GM19463 (cell line): ENCODE results near the gene MYBPH.

Experiments
- ATAC-seq: cut with Tn5 transposase; IDR thresholded peaks from one replicate; pipeline ENCODE4 v1.9.1; 2021; ENCODE audit warnings: mild to moderate bottlenecking, moderate library complexity; ENCODE audit not compliant: unreplicated experiment

The MYBPH gene

DNA sequence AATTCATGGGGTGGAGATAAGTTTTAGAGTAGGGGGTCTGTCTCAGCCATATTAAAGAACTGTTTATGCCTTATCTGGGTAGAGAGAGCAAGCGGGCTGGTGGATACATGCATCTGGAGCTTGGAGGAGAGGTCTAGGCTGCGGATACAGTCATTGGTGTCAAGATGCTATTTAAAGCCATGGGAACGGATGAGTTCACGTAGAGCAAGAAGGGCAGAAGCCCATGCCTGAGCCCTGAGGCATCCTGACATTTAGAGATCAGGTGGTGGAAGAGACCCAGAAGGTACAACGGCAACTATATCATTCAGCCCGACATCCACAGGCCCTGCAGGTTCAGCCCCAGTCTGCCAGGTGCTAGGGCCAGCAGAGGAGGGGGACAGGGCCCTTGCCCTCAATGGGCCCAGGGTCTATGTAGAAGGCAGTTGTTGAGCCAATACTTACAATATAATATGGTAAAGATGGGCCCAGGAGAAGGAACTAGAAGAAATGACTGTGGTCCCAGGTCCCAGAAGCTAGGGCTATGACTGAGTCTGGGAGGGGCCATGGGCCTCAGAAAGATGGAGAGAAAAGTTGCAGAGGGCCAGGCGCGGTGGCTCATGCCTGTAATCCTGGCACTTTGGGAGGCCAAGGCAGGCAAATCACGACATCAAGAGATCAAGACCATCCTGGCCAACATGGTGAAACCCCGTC, 26.0 kb upstream of the MYBPH start:
- ATAC-seq: no peak

DNA sequence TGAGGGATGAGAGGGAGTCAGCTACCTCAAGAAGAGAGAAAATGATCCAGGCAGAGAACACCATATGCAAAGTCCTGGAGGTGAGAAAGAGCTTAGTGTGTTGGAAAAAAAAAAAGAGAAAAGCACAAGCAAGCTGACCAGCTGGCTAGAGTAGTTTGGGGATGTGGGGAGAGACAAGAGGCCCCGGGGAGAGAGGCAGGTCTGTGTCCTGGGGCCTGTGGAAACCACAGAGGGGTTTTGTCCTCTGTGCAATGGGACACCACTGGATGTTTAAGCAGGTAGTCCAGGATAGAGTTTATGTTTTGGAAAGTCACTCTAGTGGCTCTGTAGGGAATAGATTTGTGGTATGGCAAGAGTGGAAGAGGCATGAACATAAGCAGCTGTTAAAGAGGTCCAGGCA, 25.3 kb upstream of the MYBPH start:
- ATAC-seq: no peak

DNA sequence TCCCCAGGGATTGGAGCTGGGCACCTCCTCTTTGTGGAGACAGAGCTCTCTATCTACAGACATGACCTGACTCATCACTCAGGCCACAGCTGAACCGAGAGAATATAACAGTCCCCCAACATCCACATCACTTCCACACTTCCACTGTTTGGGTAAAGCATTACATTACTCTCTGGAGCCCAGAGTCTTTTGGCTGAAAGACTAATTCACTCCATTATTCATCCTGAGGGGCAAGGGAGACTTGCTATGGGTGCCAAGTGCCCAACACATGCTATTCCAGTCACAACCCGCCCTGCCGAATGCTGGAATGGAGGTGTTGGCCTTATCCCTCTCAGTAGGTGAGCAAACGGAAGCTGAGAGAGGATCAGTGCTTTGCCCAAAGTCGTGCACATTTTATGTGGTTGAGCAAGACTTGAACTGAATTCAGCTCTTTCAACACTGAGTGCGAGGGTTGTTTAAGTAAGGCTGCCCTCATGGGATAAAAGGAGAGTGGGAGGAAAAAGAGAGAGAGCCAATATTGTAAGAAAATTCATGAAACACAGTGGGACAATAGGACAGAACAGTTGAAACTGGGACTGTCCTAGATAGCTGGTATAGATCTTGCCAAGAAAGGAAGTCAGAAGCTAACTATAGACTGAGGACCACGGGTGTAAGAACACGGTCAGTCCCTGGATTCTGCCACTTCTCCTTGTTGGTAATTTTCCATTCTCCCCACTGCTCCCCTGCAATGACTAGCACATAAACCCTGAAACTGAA, 24.4 kb upstream of the MYBPH start:
- ATAC-seq: no peak

GRCh38 chr1:203199481-203199815, 23.8 kb upstream of the MYBPH start:
- no peak for ATAC-seq

- ATAC-seq: no peak
These were observed 23.4 kb upstream of the MYBPH start for GRCh38 chr1:203199002-203199401.

- no peak for ATAC-seq
These were observed 22.0 kb upstream of the MYBPH start for GRCh38 chr1:203197625-203198024.

DNA sequence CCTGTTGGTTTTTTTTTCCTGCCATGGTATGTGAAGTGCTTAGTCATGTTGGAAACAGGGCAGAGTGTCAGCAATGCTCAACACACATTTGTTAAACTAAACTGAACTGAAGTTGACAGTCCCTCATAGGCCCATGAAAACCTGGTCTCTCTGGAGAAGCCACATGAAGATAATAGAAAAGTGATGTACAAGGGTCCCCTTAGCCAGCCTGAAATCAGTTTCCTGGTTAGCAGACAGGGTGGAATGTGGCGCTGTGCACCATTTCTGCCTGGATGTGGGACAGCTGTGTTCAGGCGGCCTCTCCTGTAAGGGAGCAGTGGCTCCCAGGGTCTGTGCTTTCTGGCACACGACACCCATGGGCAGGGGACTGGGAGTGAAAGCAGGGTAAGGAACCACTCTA, 20.7 kb upstream of the MYBPH start:
- no peak for ATAC-seq

DNA sequence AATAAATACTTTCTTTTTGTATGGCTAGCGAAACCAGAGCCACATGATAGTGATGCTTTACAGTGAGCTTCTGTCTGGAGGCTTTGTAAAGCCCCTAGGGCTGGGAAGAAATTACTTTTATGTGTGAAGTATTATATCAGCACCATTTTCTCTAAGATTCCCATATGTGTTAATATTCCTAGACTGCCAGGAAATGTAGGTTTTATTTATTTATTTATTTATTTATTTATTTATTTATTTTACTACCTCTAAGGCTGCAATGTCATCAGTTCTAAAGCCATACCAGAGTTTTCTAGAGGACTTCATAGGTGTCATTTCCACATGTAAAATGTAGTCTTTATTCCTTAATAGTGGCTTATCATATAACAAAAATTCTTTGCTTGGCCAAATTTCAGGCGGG, 15.3 kb upstream of the MYBPH start:
- ATAC-seq: no peak

DNA sequence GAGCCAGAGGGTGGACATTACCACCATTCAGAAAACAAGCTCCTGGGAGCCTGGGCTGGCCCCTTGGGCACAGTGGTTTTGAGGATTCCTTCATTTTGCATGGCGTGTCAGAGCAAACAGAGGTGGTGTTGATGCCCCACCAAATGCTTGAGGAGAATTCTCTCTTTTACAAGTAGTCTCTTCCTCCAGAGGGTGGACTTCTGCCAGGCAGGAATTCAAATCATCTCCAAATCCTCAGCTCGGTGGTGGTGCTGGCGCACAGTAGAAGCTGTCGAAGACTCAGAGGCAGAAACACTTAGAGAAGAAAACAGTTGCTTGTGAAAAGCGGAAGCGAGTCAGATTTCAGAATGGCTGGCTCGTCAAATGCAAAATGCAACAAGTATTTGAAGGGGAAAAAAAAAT, 14.3 kb upstream of the MYBPH start:
- ATAC-seq: no peak

GRCh38 chr1:203188686-203189232, 13.1 kb upstream of the MYBPH start:
- ATAC-seq: no peak

DNA sequence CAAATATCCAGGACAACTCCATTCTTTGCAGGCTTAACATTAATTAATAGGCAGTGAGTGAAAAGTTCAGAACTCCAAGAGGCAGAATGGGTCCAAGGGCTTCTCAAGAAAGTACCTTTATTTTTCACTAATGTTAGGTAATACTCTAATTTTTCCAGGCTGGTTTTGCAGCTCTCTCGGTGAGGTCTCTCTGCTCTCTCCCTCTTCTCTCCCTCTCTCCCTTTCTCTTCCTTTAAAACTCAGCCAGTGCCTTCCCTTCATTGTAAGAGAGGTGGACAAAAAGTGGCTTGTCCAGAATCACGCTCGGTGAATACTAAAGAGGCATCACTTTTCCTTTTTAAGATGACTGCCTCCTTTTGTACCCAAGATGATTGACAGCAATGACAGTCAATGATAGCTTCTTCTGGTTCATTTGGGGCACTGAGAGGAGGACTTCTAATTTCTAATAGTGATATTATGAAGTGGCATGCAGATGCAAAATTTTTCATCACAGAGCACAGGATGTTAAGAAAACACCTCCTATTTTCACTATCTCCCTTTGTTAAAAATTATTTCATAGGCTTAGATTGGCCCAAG, 12.2 kb upstream of the MYBPH start:
- ATAC-seq: no peak

GRCh38 chr1:203187304-203187685, 11.7 kb upstream of the MYBPH start:
- ATAC-seq: no peak

GRCh38 chr1:203186446-203187303, 11.0 kb upstream of the MYBPH start, which contains the start of gene CHI3L1:
TSS of gene CHI3L1 (minus strand) at chr1:203186704. CDS start at chr1:203186623, 81 bp downstream.
- no peak for ATAC-seq

DNA sequence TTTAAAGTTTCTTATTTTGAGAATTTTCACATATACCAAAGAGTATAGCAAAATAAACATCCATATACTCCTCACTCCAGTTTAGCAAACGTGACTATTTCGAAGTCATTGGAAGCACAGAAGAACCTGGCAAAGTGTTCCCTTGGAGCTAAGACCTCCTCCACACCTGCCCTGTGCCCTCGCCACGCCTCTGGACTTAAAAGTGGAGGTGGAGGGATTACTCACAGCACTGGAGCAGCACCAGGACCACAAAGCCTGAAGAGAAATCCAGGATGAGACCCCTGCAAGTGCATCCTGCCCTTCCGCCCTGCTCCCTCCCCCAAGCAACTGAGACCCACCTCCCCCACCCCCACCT, 10.4 kb upstream of the MYBPH start:
- no peak for ATAC-seq

DNA sequence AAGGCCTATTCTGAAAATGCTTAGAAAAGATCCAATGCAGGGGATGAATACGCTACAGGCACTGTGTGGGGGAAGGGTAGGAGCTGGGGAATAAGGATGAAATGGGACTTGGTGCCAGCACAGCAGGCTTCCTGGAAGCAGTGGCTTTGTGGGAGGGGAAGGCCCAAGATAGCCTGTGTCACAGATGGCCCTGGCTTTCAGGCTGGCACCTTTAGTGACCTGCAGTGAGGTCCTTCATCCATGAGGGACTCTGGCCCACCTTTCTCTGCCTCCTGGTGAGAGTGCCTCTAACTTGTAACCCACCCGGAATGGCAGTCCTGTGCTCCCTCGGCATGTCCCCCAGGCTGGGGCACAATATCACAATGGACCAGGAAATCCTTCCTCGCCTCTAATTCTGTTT, 10.0 kb upstream of the MYBPH start:
- no peak for ATAC-seq

DNA sequence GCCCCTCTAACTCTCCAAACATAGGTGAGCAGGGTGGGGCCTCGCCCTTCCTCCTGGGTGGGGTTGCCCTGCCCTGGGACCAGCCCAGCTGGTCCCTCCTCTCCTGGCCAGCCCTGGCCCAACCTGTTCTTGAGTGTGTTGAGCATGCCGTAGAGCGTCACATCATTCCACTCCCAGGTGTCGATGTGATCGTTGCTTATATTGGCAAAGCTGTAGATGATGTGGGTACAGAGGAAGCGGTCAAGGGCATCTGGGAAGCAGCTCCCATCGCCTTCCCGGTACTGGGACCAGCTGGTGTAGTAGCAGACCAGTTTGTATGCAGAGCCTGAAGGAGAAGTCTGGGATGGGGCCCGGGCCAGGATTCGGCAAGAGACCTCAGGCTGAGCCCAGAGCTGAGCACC, 9.4 kb upstream of the MYBPH start:
- ATAC-seq: no peak

DNA sequence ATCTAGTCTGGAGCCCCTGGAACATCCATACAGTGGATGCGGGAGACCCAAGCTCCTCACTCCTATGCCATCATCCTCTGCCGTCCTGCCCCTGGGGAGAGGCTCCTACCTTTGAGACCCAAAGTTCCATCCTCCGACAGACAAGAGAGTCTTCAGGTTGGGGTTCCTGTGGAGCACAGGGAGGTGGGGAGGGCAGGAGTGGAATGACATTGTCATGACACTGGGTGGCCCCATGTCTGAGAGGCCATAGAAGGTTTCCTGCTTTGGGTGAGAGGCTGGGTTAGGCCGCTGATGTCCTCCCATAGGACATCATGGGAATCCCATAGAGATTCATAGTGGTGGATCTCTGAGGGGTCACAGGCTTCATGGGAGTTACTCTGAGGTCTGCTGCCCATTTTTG, 8.8 kb upstream of the MYBPH start:
- ATAC-seq: no peak

DNA sequence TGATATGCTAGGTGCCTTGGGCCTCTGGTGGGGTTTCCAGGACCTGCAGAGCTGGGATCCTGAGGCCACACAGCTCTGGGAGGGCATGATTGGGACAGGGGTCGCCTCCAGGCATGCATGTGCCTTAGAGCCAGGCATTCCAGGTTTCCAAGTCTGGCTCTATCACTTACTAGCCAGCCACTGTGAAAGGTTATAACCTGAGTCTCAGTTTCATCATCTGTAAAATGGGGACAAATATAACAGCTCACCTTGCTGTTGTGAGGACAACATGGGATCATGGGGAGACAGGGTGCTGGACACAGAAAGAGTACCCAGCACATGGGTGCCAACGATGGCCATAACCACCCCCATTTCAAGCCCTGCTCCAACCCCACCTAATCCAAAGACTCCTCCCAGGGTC, 8.2 kb upstream of the MYBPH start:
- no peak for ATAC-seq

DNA sequence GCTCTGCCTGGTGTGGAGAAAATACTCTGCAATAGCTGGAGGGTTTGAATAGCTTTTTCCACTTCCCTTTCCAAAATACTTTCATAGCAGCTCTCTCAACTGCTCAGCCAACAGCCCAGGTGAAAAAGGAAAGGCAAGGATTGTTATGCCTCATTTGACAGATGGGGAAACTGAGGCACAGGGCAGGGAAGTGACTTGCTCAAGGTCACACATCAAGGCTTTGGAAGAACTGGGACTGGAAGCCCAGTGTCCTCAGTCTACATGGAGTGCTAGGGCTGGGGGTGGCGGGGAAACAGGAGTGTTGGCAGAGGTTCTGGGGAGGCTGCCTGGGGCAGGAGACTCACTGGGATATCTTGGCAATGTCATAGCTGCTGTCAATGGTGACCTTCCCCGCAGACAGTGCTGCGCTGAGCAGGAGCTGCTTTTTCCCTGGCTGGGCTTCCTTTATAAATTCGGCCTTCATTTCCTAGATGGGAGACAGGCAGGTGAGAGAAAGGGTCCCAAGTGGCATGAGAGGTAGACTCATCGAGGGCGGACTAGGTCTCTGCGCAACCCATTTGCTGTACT, 6.8 kb upstream of the MYBPH start:
- ATAC-seq: no peak

- no peak for ATAC-seq
These were observed 6.2 kb upstream of the MYBPH start for GRCh38 chr1:203181586-203182386.
